Transverse colon (tissue), 3 donors: ENCODE measurements around the gene FAM135A.

Experiments
- POLR2A ChIP-seq: fragments of 450-650 bp; IDR thresholded peaks from one replicate; pipeline ENCODE4 v1.6.1; 2016; ENCODE audit warnings: antibody characterized with exemption, mild to moderate bottlenecking, moderate library complexity
- POLR2AphosphoS5 ChIP-seq, 3 donors: sonication (generic); formaldehyde crosslinking; IDR thresholded peaks; one replicate each; pipeline ENCODE4 v1.6.1; 2016; ENCODE audit warnings: antibody characterized with exemption in 3 of 3

DNA sequence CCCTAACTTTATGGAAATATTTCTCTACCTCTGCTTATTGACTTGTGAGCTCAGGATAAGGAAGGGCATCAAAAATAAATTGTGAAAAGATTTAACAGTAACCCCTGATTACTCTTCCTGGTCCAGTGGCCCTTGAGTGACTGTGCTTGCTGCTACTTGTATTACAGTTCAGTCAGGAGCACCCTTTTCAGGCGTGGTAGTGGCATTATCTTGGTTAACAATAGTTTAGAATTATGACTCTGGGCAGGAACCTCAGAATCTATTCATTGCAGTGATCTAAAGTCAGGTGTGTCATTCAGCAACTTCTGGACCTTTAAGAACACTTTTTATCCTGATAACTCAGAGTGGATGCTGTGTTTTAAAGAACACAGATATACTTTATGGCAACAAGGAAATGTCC lies 43.4 kb downstream of the FAM135A start:
- TF ChIP-seq POLR2A (no peak), POLR2AphosphoS5 (IDR thresholded peaks at IDR 0.05) (peak in 1 of 3 donors; percentile 25)
